CD4-positive, alpha-beta T cell treated with Interleukin-21 for 1 hour (primary cell): ENCODE results near the gene RFX3.
"Not testable (repeated sequence)": the region's sequence is repeated elsewhere in the genome, so short reads cannot be mapped to it uniquely, and the experiment has no call there.

Source experiments
- DNase-seq: peaks from one replicate; pipeline ENCODE4 v3.0.0-alpha.2; 2020

The RFX3 gene

DNA sequence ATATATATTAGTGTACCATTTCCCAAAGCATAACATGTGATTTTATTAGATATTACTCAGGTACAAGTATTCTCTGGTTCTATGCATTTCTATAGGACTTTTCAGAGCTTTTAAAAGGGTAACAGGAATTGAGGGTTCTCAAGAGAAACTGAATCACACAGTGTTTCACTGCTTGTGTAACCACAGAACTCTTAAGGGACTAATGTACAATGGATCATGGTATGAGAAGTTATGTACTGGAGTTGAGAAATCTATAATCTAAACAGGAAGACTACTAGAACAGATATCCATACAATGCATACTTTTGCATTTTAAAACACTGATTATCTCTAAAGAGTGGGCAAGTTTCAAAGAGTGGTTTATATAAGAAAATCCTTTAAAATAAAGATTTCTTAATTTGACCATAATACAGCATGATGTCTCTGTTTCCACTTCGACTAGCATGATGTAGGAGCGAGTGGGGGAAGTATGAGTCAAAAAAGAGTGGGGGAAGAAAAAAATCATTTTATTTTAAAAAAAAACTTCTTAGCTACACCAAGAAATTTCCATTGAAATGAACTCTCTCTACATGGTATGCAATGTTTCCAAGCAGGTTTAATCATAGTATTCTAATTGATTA is 183.5 kb downstream of the RFX3 start:
- no peak for DNase-seq

DNA sequence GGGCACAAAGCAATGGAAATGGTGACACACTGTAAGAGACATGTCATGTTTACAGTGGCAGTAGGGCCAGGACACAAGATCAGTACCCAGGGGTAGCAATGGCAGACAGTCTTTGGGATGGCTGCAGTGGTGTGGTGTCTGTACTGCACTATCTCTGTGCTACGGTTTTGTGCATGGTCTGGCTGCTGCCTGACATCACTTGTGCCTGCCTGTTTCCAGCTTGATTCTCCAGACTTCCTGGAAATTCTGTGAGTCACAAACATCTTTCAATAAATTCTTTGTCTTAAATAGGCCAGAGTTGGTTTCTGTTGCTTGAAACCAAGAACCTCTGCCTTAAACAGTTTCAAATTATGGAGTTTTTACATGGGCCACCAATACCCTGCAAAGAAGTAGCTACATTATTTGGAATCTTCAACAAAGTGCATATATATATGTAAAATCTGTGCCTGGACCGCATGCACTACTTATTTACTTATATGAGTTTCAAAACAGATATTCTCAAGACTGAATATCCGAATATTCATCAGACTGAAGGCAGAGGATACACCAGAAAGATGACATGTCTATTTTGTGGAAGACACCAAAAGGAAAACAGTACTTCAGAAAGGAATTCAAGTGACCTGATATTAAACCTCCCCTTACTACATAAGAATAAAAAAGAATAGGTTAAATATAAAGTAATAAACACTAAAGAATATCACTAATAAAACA is 188.1 kb downstream of the RFX3 start:
- DNase-seq = no peak

DNA sequence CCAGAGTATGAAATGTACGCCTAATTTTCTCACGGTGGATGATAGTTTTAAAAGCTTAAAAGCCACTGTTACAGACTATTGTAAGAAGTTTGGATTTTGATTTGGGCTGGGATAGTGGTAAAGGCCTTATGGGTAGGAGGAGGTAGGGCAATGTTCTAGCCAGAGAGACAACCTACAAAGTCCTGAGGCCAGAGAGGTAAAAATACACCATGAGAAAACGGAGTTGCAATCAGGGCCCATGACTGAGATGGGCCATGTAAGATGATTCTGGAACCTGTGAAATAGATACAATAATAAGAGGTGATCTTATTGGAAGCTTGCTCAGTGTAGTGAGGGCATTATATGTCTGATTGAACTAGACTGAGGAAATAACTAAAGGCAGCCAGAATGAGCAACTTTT is 188.8 kb downstream of the RFX3 start:
- DNase-seq = no peak

DNA sequence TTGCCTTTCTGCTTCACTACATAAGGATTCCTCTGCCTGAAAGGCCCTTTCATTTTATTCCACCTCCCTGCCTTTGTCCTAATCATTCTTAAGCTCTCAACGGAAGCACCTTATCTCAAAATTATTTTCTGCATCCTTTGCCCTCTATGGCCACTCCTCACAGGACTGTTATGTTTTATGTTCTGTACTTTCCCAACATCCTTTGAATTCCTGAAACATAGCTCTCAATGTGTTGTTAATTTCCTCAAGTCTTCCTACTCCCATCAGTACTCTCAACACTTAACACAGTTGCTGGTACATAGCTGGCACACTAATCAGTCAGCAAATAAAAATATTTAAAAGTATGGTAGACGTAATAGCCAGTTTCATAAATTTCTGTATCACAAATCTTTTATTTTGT is 193.0 kb downstream of the RFX3 start:
- no peak for DNase-seq

DNA sequence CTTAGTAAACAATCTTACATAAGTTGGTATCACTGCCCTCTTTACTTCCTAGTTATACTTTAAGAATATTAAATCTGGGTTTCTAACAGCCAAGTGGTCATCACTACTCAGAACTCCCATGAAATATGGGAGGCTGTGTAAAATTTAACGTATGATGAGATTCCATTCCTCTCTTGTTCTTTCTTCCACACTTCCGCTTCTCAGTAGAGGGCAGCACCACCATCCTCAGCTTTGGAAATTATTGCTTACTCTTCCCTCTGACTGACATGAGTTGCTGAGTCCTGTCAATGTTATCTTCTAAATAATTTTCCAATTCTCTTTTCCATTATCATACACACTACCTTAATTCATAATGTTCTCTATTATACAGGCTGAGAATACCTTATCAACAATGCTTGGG is 194.0 kb downstream of the RFX3 start:
- no peak for DNase-seq

DNA sequence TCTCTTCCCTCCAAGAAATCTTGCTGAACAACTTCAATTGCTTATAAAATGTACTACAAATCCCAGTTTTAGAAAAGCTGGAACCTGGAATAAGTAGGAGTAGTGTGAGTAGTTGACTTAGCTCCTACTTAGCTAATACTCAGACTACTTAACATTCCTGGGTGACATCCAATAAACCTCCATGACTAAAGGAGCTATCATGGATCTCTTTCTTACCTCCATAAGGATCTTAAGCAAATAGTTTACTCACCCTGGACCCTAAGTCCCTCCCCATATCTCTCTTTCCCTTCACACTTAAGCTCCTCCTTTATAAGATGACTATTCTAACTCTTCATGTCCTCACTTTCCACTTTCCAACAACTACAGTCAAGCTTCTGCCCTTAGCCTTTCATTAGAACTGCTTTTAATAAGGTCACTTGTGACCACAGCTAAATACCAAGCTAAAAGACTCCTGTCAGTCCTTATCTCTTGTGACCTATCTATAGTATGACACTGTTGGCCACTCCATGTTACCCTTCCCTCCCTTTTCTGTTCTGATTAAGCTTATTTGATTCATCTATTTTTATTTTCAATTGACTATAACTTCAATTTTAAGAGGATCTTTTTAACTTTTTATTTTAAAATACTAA is 194.9 kb downstream of the RFX3 start:
- DNase-seq = no peak

DNA sequence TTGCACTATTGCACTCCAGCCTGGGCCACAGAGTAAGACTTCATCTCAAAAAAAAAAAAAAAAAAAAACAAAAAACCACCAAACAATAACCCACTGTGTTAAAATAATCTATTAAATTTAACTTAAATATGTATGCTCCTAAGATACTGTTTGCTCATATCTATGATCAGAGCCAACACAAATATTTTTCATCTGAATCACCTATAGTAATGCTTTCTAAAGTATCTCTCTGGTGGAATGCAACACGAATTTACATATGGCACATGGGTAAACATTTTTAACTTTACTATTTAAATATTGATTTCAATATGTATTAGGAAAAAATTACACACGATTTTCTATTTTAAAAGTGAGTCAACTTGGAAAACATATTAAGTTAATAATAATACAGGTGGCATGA is 196.4 kb downstream of the RFX3 start:
- no peak for DNase-seq

DNA sequence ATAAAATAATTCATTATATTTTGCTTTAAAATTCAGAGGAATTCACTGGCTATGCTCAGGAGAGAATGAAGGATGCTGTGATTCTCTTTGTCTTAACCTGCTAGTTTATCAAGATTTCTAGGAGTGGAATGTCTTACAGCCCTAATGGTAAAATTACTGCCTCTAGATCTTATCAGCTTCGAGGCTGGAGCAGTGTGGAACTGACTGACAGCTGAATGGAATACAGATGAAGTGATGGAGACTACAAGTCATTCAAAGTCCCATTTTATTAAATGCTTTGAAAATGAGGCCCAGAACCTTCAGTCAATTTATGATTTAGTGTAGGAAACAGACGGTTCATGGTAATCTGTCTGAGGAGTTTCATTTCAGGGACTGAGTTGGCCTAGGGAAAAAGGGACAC is 202.1 kb downstream of the RFX3 start:
- no peak for DNase-seq

DNA sequence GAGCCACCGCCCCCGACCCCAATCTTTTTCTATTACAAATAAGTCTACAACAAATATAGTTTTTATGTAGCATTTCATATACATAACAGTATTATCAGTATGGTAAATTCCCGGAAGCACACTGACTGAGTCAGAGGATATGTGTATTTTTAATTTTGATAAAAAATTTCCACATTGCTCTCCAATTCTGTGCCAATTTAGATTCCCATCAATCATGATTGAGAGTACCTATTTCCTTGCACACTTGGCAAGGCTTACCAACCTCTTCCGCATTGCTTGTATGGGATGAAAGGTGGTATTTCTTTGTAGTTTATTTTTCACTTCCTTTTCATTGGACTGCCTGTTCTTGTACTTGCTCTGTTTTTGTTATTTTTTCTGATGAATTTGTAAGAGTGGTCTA is 204.6 kb downstream of the RFX3 start:
- DNase-seq = no peak

DNA sequence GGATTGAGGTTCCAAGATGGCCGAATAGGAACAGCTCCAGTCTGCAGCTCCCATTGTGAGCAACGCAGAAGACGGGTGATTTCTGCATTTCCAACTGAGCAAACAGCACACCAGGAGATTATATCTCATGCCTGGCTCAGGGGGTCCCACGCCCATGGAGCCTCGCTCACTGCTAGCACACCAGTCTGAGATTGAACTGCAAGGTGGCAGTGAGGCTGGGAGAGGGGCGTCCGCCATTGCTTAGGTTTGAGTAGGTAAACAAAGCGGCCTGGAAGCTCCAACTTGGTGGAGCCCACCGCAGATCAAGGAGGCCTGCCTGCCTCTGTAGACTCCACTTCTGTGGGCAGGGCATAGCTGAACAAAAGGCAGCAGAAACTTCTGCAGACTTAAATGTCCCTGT is 213.2 kb downstream of the RFX3 start:
- not testable (repeated sequence) for DNase-seq

DNA sequence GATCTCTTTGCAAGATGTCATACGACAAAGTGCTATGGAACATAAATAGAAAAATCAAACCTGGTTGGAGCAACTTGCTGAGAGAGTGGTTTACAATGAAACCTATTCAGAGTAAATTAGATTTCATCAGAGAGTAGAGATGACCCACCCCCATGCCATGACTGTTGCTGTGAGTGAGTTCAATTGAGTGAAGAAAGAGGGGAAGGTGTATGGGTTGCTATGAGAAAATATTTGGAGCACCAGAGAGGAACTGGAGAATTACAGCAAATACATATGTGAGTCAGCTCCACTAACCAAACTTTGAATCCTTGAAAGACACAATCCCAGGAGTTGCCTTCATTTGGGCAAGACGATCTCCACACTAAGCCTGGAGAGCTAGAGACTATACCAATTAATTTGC is 217.2 kb downstream of the RFX3 start:
- no peak for DNase-seq

DNA sequence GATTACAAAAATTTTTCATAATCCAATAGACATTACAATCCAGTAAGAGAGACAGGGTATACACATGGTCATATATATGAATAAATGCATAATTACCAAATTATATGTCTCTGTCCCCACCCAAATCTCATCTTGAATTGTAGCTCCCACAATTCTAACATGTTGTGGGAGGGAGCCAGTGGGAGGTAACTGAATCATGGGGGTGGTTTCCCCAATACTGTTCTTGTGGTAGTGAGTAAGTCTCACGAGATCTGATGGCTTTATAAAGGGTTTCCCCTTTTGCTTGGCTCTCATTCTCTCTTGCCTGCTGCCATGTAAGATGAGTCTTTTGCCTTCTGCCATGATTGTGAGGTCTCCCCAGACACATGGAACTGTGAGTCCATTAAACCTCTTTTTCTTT is 221.4 kb downstream of the RFX3 start:
- not testable (repeated sequence) for DNase-seq

DNA sequence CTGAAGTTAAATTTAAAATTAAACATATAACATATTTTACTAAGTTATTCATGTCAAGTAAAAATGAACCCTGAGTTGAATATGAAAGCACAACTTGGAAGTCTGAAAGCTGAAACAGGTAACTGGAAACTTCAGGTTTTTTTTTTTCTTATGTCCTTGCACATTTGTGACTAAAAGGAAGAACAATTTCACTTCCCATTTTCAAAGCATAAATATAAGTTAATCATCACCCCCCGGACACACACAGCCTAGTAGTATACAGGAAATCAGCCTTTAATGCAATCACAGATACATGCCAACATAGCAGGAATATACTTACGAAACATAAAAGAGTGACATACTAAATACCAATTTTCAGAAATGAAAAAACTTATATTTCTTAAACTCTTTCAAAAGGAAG is 225.9 kb downstream of the RFX3 start:
- no peak for DNase-seq

DNA sequence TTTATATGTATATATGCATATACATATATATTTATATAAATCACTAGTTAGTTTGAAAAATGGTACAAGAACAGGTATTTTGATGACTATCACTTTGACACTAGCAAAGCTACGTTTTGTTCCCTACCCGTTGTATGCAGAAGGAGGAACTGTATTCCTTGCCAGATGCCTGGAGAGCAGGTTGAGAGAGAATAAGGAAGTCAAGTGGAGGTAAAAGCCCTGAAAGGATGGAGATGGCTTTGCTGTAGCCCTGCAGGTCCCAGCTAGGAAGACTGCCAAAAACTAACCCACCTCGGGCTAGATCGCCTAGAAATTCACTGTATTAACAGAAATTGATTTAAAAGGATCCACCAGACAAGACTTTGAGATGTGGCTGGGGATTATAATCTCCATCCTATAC is 229.3 kb downstream of the RFX3 start:
- no peak for DNase-seq

DNA sequence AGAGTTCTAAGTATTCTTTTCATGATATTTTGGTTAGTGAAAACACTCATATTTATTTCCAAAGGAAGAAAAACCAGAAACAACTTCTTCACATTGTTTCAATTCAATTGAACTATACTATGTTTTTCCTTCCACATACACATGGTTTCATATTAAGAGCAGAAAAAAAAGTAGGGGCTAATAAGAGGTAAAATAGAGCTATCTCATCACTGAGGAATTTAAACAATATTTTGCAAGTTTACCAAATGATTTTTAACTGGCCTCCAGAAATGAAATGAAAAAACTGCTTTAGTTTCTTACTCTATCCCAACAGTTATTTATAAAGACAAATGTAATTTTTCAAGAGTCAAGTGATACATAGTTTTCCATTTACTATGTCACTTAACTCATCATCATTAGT is 233.5 kb downstream of the RFX3 start:
- no peak for DNase-seq

DNA sequence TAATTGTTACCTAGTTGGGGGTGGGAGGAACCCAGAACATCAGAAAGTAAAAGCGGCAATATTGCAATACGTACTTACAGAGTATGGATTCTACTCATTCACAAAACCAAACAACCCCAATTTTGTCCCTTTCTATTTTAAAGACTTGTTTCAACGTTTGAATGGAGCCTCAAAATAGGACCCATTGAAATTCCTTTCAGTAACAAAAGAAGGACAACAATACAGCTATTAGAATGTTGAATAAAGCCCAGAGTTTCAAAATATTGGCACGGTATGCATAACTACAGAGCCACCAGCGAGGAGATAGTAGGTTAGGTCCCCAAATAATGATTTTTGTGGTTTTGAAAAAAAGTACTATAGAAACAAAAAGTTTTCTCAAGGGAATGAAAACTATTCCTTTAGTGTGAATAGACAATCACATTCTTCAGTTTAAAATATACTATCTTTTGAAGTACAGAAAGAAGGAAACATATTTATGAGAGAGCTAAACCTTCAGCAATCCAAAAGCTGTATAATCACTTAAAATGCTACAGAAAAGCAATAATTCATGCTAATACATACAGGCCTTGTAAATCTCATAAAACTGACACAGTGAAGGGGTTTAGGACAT is 235.5 kb downstream of the RFX3 start:
- DNase-seq = no peak

DNA sequence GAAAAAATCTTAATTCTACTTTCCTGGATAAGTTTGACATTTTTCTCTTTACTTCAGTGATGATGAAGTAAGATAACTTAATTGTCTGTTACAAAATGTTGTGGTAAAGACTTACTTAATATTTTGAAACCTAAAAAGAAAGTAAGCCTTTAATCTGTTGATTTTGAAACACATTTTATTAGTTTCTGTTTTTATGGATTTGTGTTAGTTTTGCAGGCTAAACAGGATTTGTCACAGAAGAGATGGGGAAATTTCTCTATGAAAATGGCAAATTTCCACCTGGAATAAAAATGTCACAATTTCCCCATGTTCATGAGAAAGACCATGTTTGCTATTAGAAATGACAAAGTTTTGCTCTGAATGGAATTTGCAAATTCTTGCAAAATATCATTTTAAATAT is 237.1 kb downstream of the RFX3 start:
- DNase-seq = no peak

DNA sequence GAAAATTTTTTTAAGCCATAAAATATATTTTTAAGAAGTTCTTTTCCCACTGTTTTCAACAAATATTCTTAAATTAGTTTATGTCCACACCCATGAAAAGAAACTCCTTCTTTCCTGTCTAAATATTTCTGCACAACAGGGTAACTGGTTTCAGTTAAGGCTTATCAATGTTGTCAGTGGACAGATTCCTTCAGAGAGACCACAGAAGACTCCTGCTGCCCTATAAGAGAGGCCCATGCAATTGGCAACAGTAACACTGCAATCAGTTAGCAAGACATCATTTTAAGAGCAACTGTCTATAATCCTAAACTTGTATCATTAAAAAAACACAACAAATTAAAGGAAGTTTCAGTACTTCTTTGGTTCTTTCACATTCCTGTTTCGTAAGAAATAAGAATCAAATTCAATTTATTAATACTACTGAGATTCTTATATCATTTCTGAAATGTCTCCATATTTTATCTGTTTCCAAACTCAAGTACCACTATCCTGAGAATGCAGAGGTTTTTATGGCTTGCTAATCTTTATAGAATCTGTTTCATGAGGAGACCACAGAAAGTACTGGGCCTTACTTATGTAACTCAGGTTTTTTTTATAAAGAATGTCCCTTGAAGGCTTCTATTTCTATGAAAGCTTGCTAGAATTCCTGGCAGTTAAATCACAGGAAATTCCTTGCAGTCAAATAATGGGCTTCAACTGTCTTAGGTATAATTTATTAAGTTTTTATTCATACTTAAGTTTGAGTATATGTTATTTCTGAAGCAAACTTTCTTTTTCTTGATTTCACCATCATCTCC is 240.2 kb downstream of the RFX3 start:
- no peak for DNase-seq

DNA sequence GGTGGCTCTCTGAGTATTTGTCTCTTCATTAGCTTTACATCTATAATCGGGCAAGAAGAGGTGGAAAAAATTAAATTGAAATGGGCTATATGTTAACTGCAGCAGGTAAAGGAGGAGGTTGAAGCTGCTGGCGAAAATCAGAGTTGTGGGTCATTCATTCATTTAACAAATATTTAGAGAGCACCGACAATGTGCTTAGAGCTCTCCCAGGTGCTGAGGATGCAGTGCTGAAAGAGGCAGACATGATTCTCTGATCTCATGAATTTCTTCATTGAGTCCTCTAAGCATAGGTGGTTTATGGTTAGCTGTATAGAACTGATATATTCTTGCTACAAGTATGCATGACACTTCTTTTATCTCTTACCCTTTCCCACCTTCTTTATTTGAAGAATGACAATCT is 243.4 kb downstream of the RFX3 start:
- no peak for DNase-seq

DNA sequence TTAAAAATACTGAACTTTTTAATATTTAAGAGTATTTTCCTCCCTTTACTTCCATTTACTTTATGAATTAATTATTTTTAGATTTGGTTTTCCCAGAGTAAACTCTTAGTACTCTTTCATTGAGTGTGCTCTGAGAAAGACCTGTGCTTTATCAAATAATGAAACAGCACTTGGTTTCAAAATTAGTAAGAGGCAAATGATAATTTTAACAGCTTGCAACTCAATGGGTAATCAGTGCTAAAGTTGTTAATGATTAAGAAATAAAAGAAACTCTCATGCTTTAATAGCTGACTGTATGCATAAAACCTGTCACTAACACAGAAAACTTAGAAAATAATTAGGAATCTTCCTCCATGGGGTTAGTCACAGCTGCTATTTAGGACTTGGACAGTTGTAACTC is 244.4 kb downstream of the RFX3 start:
- no peak for DNase-seq

DNA sequence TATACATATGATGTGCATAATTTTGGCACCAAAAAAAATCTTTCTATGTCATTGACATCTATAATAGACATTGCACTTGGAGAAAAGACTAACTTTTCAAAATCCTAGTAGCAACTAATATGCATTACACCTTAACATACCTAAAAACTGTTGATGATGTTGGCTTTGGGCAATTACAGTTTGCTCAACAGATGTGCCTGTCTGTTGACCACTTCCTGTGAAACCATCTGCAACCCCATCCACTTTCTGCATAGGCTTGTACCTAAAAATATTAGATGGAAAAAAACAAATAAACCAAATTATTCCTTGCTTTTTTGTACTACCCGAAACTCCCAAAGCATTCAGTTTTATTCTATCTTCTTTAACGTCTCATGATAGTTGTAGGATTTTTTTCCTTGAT is 248.6 kb downstream of the RFX3 start:
- DNase-seq = no peak

DNA sequence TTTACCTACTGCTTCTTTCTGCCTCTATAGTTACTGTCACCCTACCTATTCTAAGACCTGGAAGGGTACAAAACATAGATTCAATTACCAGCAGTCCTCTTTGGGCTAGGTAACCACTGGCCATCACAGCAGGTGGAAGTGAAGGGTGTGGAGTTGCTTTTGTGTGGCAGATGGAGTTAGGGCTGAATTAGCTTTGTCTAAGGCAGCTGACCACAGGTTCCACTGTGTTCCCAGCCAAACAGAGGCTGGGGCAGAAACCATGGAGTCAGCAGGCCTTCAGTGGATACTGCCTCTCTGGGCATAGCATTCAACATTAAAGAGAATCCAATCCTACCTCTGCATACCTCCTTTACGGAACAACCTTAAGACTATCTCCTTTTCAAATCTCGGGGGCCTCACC is 254.2 kb downstream of the RFX3 start:
- no peak for DNase-seq

DNA sequence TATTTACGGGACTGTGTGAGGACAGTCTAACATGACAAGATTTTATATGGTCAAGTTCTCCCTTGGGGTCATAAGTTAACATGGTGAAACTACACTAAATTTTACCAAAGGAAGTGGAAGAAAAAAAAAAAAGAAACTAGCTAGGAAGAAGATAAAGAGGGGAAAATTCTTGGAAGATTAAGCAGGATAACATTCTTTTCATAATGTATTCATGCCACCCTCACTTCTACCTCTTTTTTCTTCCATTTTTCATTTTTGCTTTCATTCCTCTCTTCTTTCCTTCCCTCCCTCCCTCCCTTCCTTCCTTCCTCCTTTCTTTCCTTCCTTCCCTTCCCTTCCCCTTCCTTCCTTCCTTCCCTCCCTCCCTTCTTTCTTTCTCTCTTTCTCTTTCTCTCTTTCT is 254.6 kb downstream of the RFX3 start:
- DNase-seq = no peak
